Measurements from ENCODE around the gene DNER. TPM values are rescaled to one million over a fixed set of nuclear protein-coding genes. Genes with fewer than 3 reads are reported as not detected.
A peak's percentile ranks its signal among the peaks of the same experiment; 100 is the strongest.

Gene DNER
- total RNA-seq, 3 donors from 2014 or later = 1.3 to 2.6 (median 1.6) TPM

DNA sequence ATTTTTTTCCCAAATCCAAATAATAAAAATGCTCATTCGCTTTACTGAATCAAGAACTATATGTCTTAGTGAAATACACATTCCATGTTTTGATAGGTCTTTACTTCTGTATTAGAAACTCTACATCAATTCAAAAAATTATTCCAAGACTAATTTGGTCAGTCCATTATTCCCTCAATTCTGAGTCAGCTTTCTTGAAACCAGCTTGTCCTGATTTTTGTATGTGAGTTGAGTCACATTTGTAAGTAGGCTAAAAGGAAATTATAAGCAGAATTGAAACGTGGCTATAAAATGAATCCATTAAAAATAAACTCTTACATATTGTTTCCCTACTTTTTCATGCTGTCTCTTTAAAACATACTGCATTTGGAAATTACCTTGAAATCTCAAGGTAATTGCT, 113.0 kb downstream of the DNER start:
- intact Hi-C loops (cut with DNase I; ENCODE audit: low total_unique reads) = no loop called here
- TF ChIP-seq POLR2A (IDR thresholded peaks at IDR 0.05) = no peak
- TF ChIP-seq POLR2AphosphoS5 (IDR thresholded peaks at IDR 0.05) = no peak
- TF ChIP-seq, protein P1, sequence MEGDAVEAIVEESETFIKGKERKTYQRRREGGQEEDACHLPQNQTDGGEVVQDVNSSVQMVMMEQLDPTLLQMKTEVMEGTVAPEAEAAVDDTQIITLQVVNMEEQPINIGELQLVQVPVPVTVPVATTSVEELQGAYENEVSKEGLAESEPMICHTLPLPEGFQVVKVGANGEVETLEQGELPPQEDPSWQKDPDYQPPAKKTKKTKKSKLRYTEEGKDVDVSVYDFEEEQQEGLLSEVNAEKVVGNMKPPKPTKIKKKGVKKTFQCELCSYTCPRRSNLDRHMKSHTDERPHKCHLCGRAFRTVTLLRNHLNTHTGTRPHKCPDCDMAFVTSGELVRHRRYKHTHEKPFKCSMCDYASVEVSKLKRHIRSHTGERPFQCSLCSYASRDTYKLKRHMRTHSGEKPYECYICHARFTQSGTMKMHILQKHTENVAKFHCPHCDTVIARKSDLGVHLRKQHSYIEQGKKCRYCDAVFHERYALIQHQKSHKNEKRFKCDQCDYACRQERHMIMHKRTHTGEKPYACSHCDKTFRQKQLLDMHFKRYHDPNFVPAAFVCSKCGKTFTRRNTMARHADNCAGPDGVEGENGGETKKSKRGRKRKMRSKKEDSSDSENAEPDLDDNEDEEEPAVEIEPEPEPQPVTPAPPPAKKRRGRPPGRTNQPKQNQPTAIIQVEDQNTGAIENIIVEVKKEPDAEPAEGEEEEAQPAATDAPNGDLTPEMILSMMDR (IDR thresholded peaks at IDR 0.05) = no peak

DNA sequence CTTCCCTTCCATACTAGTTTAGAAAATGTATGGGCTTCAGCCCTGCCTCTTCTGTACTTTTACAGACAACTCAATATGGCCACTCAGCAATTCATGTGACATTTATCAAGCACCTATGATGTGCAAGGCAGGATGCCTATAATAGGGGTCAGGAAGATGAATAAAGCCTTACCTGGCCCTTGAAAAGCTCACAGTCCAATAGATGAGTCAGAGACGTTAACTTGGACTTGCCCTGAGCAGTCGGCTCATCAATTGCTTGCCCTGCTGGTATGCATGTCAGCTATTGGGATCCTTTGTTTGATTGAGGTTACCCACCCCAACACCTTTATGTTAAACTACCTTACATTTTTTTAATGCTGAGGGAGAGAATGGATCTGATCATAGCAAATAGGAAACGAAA, 116.1 kb downstream of the DNER start:
- Histone ChIP-seq H3K27ac (no peak overlapping the region), H3K9me3 (no peaks in the 10 kb centered on the region), H3K27me3 (no peaks in the 10 kb centered on the region), H3K4me1 (no peaks in the 10 kb centered on the region), H3K36me3 (no peaks in the 10 kb centered on the region), H3K4me3 (no peak overlapping the region)
- no peak for TF ChIP-seq POLR2AphosphoS5 (IDR thresholded peaks at IDR 0.05)
- no peak for TF ChIP-seq POLR2A (IDR thresholded peaks at IDR 0.05)
- TF ChIP-seq, protein P1 (IDR thresholded peaks at IDR 0.05) = no peak
- intact Hi-C loops (cut with DNase I; ENCODE audit: low total_unique reads) = no loop called here
- no peak for DNase-seq (ENCODE audit: low spot score in 2 of 2)

More for the DNA sequence above, 113.0 kb downstream of the DNER start:
- Histone ChIP-seq H3K27ac (no peak overlapping the region), H3K9me3 (no peaks in the 10 kb centered on the region), H3K4me1 (no peaks in the 10 kb centered on the region), H3K27me3 (no peaks in the 10 kb centered on the region), H3K4me3 (no peak overlapping the region), H3K36me3 (no peaks in the 10 kb centered on the region)
- DNase-seq (ENCODE audit: low spot score in 2 of 2) = no peak

DNA sequence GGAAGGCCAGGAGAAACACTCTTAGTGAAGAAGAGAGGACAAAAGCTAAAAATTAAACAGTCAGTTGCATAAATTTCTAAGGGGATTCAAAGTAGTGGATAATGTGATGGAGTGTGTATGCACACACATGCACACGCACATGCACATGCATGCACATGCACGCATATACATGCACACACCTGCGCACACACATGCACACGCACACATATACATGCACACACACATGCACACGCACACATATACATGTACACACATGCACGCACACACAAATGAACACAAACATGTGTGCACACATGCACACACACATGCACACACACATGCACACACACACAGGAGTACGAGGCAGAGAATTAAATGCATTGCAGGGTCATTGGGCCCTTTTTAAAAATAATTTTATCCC, 117.6 kb downstream of the DNER start:
- H3K9me3 ChIP-seq = no peaks in the 10 kb centered on the region
- no peak overlapping the region for H3K4me3 ChIP-seq
- intact Hi-C loops (cut with DNase I; ENCODE audit: low total_unique reads) = no loop called here
- H3K36me3 ChIP-seq = no peaks in the 10 kb centered on the region
- H3K4me1 ChIP-seq = no peaks in the 10 kb centered on the region
- H3K27me3 ChIP-seq = no peaks in the 10 kb centered on the region
- TF ChIP-seq POLR2A (IDR thresholded peaks at IDR 0.05) (no peak), POLR2AphosphoS5 (IDR thresholded peaks at IDR 0.05) (no peak)
- TF ChIP-seq, protein P1 (IDR thresholded peaks at IDR 0.05) = no peak
- no peak for DNase-seq (ENCODE audit: low spot score in 2 of 2)
- no peak overlapping the region for H3K27ac ChIP-seq

DNA sequence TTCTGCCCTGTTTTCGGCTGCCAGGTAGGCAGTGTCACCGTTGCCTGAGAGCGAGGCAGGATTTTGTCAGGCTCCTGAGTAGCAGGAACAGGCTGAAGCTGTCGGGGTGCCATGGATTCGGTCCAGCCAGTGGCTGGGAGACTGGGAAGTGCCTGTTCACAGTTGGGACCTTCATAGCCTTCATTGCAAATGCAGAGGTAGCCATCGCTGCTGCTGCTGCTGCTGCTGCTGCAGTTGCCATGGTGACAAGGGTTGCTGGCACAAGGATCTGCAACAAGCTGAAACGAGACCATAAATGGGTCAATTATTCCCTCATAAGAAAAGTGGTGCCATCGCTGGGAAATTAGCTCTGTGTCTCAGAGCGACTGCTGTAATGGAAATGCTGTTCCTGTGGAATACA, 122.7 kb downstream of the DNER start:
- no peak for DNase-seq (ENCODE audit: low spot score in 2 of 2)
- Histone ChIP-seq H3K4me3 (no peak overlapping the region), H3K9me3 (no peaks in the 10 kb centered on the region), H3K27me3 (no peaks in the 10 kb centered on the region), H3K4me1 (no peaks in the 10 kb centered on the region), H3K36me3 (no peaks in the 10 kb centered on the region), H3K27ac (no peak overlapping the region)
- TF ChIP-seq POLR2AphosphoS5 (IDR thresholded peaks at IDR 0.05) (no peak), POLR2A (IDR thresholded peaks at IDR 0.05) (no peak)
- TF ChIP-seq, protein P1 (IDR thresholded peaks at IDR 0.05) = no peak
- intact Hi-C loops (cut with DNase I; ENCODE audit: low total_unique reads) = no loop called here

DNA sequence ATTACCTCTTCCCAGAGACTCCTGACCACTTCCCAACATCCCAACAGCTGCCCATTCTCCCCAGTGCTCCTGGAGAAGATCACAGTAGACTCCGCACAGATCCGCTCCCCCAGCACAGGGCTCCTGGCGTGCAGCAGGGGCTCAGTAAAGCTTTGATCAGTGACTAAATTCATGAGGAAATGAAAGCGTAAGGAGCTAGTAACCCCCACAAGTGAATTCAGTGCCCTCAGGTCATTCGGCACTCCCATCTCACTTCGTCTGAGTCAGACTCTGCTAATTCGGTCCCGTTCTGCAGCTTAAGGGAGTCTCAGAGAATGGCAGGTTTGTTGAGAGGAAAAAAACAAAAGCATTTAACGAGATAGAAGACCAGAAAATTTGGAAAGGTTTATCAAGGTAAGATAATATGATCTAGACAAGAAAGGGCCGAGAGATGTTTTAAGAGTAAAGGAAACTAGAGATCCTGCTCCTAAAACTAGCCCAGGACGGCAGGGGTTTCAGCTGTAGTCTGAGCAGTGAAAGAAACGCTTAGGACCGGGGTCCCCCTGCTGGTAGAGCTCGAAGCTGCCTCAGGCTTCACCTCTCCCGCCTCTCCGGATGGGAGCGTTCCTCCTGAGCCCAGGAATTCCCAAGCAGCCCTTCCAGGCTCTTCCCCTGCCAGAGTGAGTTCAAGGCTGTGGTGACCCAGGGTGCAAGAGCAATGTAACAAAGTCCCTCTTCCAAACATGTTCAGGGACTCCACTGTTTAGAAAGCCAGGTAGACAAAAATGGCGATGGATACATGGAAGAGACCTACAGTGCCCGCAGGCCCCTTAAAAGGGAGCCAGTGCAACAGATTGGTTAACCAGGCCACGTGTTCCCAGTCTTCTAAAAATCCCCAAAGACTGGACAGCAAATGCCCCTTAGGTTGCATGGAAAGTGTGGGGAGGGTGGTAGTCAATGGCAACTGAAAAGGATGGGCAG, 127.3 kb downstream of the DNER start:
- peak; percentile 47 to 71 for DNase-seq (ENCODE audit: low spot score in 2 of 2)
- Histone ChIP-seq H3K36me3 (no peaks in the 10 kb centered on the region), H3K4me3 (peak overlapping the region in 2 of 3 donors; percentile 2 to 22), H3K27me3 (no peaks in the 10 kb centered on the region), H3K27ac (no peak overlapping the region), H3K9me3 (no peaks in the 10 kb centered on the region), H3K4me1 (no peaks in the 10 kb centered on the region)
- intact Hi-C loops (cut with DNase I; ENCODE audit: low total_unique reads) = no loop called here
- TF ChIP-seq, protein P1 (IDR thresholded peaks at IDR 0.05) = peak; percentile 53 to 80 (median 72)
- no peak for TF ChIP-seq POLR2A (IDR thresholded peaks at IDR 0.05)
- no peak for TF ChIP-seq POLR2AphosphoS5 (IDR thresholded peaks at IDR 0.05)

Measured in breast epithelium (tissue), 4 donors.